Measurements from ENCODE around the gene LRBA. TPM values are rescaled to one million over a fixed set of nuclear protein-coding genes. Genes with fewer than 3 reads are reported as not detected.

Gene LRBA
- total RNA-seq, 1 donor from 2014 or later: 46.2 TPM

DNA sequence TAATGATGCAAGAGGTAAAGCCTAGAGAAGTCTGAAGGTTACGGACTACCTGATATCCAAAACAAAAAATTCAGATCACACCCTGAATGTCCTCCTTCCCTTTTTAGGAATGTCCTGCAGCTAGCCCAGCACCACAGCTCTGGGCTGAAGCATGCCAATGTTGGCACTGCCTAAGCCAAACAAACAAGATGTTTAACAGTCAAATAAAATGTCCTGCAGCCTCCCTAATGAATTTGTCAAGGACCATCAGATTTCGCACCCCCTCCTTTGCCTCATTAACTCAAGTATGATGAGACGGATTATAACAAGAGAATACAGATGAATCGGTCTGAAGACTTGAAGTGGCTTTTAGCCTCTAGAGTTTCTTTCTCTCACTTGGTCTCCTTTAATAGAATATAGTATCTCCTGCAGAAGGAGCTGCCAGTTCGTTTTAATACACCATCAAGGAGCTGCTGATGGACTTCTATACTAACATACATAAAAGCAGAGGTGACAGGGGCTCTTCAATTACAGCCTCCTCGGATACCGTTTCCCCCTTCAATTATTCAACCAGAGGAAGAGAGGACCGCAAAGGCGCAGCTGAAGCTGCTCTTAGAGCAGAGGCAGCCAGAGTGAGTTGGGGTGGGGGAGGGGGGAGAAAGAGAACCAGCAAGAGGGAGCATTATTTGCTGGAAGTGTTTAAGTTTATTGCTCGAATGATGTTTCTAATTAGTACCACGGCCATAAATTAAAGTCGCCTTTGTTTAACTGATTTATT is 436.2 kb downstream of the LRBA start:
- DNase-seq: no peak

DNA sequence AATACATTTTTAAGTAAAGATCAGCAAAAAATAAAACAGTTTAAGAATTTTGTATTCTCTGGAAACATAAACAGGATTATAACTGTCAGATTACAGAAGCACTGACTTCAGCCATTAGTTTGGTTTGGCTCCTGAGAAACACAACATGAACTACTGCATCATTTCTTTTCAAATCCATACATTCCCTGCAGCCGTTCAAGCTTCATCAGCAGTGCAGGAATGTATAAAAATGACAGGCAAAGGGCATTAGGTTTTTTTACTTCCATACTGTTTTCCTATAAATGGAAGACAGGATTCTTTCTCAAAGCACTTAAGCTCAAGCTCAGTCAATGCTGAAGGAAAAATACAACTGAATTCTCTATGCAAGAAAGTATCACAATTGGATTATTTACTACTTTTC is 437.3 kb downstream of the LRBA start:
- DNase-seq: no peak
- Histone ChIP-seq H3K27ac (no peak overlapping the region), H3K9me3 (no peaks in the 10 kb centered on the region), H3K4me3 (no peak overlapping the region), H3K36me3 (no peaks in the 10 kb centered on the region), H3K27me3 (ENCODE audit: low read depth) (no peaks in the 10 kb centered on the region), H3K4me1 (no peaks in the 10 kb centered on the region)
- TF ChIP-seq, protein P1, sequence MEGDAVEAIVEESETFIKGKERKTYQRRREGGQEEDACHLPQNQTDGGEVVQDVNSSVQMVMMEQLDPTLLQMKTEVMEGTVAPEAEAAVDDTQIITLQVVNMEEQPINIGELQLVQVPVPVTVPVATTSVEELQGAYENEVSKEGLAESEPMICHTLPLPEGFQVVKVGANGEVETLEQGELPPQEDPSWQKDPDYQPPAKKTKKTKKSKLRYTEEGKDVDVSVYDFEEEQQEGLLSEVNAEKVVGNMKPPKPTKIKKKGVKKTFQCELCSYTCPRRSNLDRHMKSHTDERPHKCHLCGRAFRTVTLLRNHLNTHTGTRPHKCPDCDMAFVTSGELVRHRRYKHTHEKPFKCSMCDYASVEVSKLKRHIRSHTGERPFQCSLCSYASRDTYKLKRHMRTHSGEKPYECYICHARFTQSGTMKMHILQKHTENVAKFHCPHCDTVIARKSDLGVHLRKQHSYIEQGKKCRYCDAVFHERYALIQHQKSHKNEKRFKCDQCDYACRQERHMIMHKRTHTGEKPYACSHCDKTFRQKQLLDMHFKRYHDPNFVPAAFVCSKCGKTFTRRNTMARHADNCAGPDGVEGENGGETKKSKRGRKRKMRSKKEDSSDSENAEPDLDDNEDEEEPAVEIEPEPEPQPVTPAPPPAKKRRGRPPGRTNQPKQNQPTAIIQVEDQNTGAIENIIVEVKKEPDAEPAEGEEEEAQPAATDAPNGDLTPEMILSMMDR (IDR thresholded peaks at IDR 0.05): no peak
- ATAC-seq: no peak
- intact Hi-C loops (cut with DNase I): no loop called here

More for the DNA sequence above, 436.2 kb downstream of the LRBA start:
- TF ChIP-seq, protein P1 (IDR thresholded peaks at IDR 0.05): no peak
- Histone ChIP-seq H3K4me3 (peak overlapping the region; percentile 41), H3K36me3 (no peaks in the 10 kb centered on the region), H3K27ac (no peak overlapping the region), H3K4me1 (no peaks in the 10 kb centered on the region), H3K27me3 (ENCODE audit: low read depth) (no peaks in the 10 kb centered on the region), H3K9me3 (no peaks in the 10 kb centered on the region)
- intact Hi-C loops (cut with DNase I): no loop called here
- ATAC-seq: no peak

DNA sequence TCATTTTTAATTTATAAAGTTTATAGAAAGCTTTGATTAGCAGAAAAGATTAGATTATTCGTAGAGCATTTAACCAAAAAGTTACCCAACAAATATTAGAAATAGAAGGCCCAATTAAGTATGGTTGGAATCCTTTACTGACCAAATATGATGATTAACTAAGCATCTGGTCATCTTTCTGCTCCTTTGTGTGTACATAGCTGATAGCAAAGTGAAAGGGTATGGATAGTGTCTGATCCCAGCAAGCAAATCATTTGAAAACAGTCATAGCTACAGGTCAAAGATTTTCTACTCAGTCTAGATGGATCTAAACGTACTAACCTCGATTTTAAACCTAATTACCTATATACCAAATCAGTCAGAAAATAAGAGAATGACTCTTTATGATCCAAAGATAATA is 440.4 kb downstream of the LRBA start:
- no peaks in the 10 kb centered on the region for H3K36me3 ChIP-seq
- TF ChIP-seq, protein P1 (IDR thresholded peaks at IDR 0.05): no peak
- no peaks in the 10 kb centered on the region for H3K4me1 ChIP-seq
- H3K9me3 ChIP-seq: no peaks in the 10 kb centered on the region
- intact Hi-C loops (cut with DNase I): no loop called here
- H3K27ac ChIP-seq: no peak overlapping the region
- DNase-seq: no peak
- ATAC-seq: no peak
- H3K27me3 ChIP-seq (ENCODE audit: low read depth): no peaks in the 10 kb centered on the region
- H3K4me3 ChIP-seq: no peak overlapping the region

DNA sequence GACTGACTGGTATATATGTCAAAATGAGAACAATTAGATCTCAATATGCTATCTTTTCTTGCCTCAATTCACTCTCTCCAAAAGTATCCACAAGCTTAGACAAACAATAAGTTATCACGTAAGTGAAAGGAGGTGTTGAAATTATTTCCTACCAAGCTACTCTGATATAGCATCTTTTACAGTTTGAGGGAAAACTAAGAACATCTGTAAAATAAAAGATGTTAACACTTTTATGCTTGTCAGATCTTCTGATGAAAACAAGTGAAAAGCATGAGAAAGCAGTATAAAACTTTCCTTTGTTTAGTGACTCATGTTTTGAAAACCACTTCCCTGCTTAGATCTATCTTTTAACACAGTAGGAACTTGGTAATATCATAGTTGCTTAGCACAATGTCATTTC is 441.6 kb downstream of the LRBA start:
- Histone ChIP-seq H3K4me3 (no peak overlapping the region), H3K27ac (no peak overlapping the region), H3K36me3 (no peaks in the 10 kb centered on the region), H3K9me3 (no peaks in the 10 kb centered on the region), H3K4me1 (no peaks in the 10 kb centered on the region), H3K27me3 (ENCODE audit: low read depth) (no peaks in the 10 kb centered on the region)
- intact Hi-C loops (cut with DNase I): no loop called here
- no peak for ATAC-seq
- no peak for DNase-seq
- TF ChIP-seq, protein P1 (IDR thresholded peaks at IDR 0.05): no peak

DNA sequence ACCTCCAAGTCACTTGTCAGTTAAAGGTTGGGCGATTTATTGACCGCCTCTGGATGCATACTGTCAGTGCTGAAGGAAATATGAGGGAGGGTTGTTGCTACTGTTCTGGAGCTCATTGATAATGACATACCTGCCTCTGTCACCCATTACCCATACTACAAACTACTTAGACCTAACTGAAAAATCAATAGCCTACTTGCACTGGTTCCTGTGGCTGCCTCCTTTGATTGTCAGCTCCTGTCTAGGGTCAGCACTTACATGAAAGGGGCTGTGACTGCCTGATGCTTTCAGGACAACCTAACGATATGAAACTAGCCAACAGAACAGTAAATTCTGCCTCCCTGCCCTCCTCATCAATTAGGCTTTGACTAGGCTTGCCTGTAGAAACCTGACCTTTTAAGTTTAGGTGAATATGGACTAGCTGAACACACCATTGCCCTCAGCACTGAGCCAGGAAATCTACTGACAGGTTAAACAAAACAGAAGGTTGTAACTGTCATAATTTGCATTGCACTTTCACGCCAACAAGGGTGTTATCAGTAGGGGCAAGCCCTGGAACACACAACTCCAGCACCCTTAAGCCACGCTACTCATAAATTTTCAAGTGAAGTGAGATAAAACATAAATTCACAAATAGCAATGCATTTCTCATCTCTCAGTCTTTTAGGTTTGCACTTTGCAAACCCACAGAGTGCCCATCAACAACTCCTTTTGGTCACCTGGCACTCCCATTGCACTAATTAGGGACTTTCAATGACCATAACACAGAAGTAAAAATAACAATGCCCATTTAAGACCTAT is 442.2 kb downstream of the LRBA start:
- TF ChIP-seq, protein P1 (IDR thresholded peaks at IDR 0.05): no peak
- H3K27ac ChIP-seq: no peak overlapping the region

More for the DNA sequence above, 442.2 kb downstream of the LRBA start:
- ATAC-seq (no peak), DNase-seq (no peak)
- Histone ChIP-seq H3K9me3 (no peaks in the 10 kb centered on the region), H3K4me3 (no peak overlapping the region), H3K27me3 (ENCODE audit: low read depth) (no peaks in the 10 kb centered on the region), H3K4me1 (no peaks in the 10 kb centered on the region), H3K36me3 (no peaks in the 10 kb centered on the region)
- intact Hi-C loops (cut with DNase I): no loop called here

Data from lower lobe of right lung (tissue), 2 donors.